Trophoblast cell (in vitro differentiated cells and primary cell): ENCODE results near the gene STRA6.

Source experiments
- DNase-seq, 2 donors: peaks; one replicate each; pipeline ENCODE4 v3.0.0-alpha.2; 2016
- H2AFZ ChIP-seq: 2 replicates; pipeline ENCODE4 v1.6.1; 2013; ENCODE audit warnings: low read length, moderate library complexity, mild to moderate bottlenecking; ENCODE audit not compliant: insufficient read depth, poor library complexity
- H2AK5ac ChIP-seq: 2 replicates; pipeline ENCODE4 v1.6.1; 2013; ENCODE audit warnings: mild to moderate bottlenecking, low read length
- H2BK120ac ChIP-seq: 2 replicates; pipeline ENCODE4 v1.6.1; 2013; ENCODE audit warnings: low read length, mild to moderate bottlenecking, moderate library complexity; ENCODE audit not compliant: insufficient read depth, poor library complexity
- H2BK12ac ChIP-seq: 2 replicates; pipeline ENCODE4 v1.6.1; 2013; ENCODE audit warnings: mild to moderate bottlenecking, low read length, moderate library complexity
- H2BK5ac ChIP-seq: 2 replicates; pipeline ENCODE4 v1.6.1; 2013; ENCODE audit warnings: low read length, low read depth, moderate library complexity, mild to moderate bottlenecking; ENCODE audit not compliant: poor library complexity
- H3K14ac ChIP-seq: 2 replicates; pipeline ENCODE4 v1.6.1; 2013; ENCODE audit warnings: mild to moderate bottlenecking, low read length
- H3K18ac ChIP-seq: 2 replicates; pipeline ENCODE4 v1.6.1; 2013; ENCODE audit warnings: mild to moderate bottlenecking, low read length
- H3K23ac ChIP-seq: 2 replicates; pipeline ENCODE4 v1.6.1; 2013; ENCODE audit warnings: low read length
- H3K27ac ChIP-seq: 2 replicates; pipeline ENCODE4 v1.5.1; 2013; ENCODE audit warnings: low read depth, mild to moderate bottlenecking, inconsistent platforms, low read length, moderate library complexity
- H3K27me3 ChIP-seq: 2 replicates; pipeline ENCODE4 v1.6.1; 2013; ENCODE audit warnings: inconsistent platforms, mild to moderate bottlenecking, low read length, moderate library complexity; ENCODE audit not compliant: insufficient read depth
- H3K36me3 ChIP-seq, 2 experiments: 1 replicate in 1 of 2; 2 replicates in 1 of 2; pipeline ENCODE4 v1.6.1; 2013; ENCODE audit warnings: low read length in 2 of 2, mild to moderate bottlenecking in 2 of 2, moderate library complexity in 1 of 2; ENCODE audit not compliant: insufficient read depth in 2 of 2, control insufficient read depth in 1 of 2
- H3K4ac ChIP-seq: 2 replicates; pipeline ENCODE4 v1.6.1; 2013; ENCODE audit warnings: low read depth, mild to moderate bottlenecking, low read length, moderate library complexity
- H3K4me1 ChIP-seq, 2 experiments: 1 replicate in 1 of 2; 2 replicates in 1 of 2; pipeline ENCODE4 v1.6.1; 2013; ENCODE audit warnings: low read length in 2 of 2, mild to moderate bottlenecking in 2 of 2, moderate library complexity in 1 of 2; ENCODE audit not compliant: insufficient read depth in 2 of 2, control insufficient read depth in 1 of 2
- H3K4me2 ChIP-seq: 2 replicates; pipeline ENCODE4 v1.6.1; 2013; ENCODE audit warnings: inconsistent platforms, mild to moderate bottlenecking, low read length, moderate library complexity
- H3K4me3 ChIP-seq: 2 replicates; pipeline ENCODE4 v1.5.1; 2013; ENCODE audit warnings: mild to moderate bottlenecking, low read depth, low read length, inconsistent platforms
- H3K79me1 ChIP-seq: one replicate; pipeline ENCODE4 v1.6.1; 2013; ENCODE audit warnings: low read length
- H3K79me2 ChIP-seq: 2 replicates; pipeline ENCODE4 v1.6.1; 2013; ENCODE audit warnings: low read length, mild to moderate bottlenecking; ENCODE audit not compliant: control insufficient read depth, insufficient read depth, poor library complexity
- H3K9ac ChIP-seq: 2 replicates; pipeline ENCODE4 v1.6.1; 2013; ENCODE audit warnings: mild to moderate bottlenecking, low read length
- H3K9me3 ChIP-seq: 2 replicates; pipeline ENCODE4 v1.6.1; 2013; ENCODE audit warnings: low read depth, mild to moderate bottlenecking, control low read depth, inconsistent platforms, low read length; ENCODE audit not compliant: insufficient read depth
- H4K12ac ChIP-seq: 2 replicates; pipeline ENCODE4 v1.6.1; 2013; ENCODE audit warnings: low read depth, mild to moderate bottlenecking, low read length, moderate library complexity
- H4K8ac ChIP-seq: 2 replicates; pipeline ENCODE4 v1.6.1; 2013; ENCODE audit warnings: low read depth, mild to moderate bottlenecking, low read length, moderate library complexity
- H4K91ac ChIP-seq: one replicate; pipeline ENCODE4 v1.6.1; 2013; ENCODE audit warnings: low read depth, mild to moderate bottlenecking, low read length, moderate library complexity
- WGBS: extraction: QIAGEN DNeasy Blood & Tissue Kit; methylation state at CpG from one replicate; pipeline ENCODE4 v1.1.7; 2013; ENCODE audit warnings: missing lambda C conversion rate; ENCODE audit not compliant: insufficient read length, insufficient coverage; ENCODE audit errors: extremely low coverage; 5-methylcytosine and 5-hydroxymethylcytosine counted together

STRA6 gene

GRCh38 chr15:74201710-74202420, 722 bp downstream of the STRA6 start:
- no peak overlapping the region for H4K12ac ChIP-seq
- H3K79me1 ChIP-seq: peaks cover 3% of the 10 kb centered on the region
- H2AK5ac ChIP-seq: no peak overlapping the region
- no peak overlapping the region for H3K4me3 ChIP-seq
- H2BK5ac ChIP-seq: no peak overlapping the region
- H3K27me3 ChIP-seq: no peaks in the 10 kb centered on the region
- peak overlapping the region; percentile 12 for H3K27ac ChIP-seq
- peaks cover 30% of the 10 kb centered on the region in 2 experiments for H3K4me1 ChIP-seq
- WGBS: no CpG with 5 or more reads among the region's 7 CpGs
- H4K8ac ChIP-seq: no peak overlapping the region
- DNase-seq: peak in 1 of 2 donors; percentile 36
- peak overlapping the region; percentile 51 for H4K91ac ChIP-seq
- no peak overlapping the region for H3K4ac ChIP-seq
- H3K18ac ChIP-seq: peak overlapping the region; percentile 22
- peak overlapping the region; percentile 16 for H3K14ac ChIP-seq
- H2BK12ac ChIP-seq: no peak overlapping the region
- no peaks in the 10 kb centered on the region for H3K79me2 ChIP-seq
- H3K23ac ChIP-seq: no peak overlapping the region
- no peaks in the 10 kb centered on the region for H3K36me3 ChIP-seq
- peak overlapping the region; percentile 22 for H3K4me2 ChIP-seq
- peak overlapping the region; percentile 41 for H3K9ac ChIP-seq
- no peak overlapping the region for H2AFZ ChIP-seq
- no peaks in the 10 kb centered on the region for H3K9me3 ChIP-seq
- H2BK120ac ChIP-seq: peak overlapping the region; percentile 19

GRCh38 chr15:74200871-74201419, 1.6 kb downstream of the STRA6 start:
- peaks cover 30% of the 10 kb centered on the region in 2 experiments for H3K4me1 ChIP-seq
- WGBS: no CpG with 5 or more reads among the region's 8 CpGs
- peaks cover 3% of the 10 kb centered on the region for H3K79me1 ChIP-seq
- H4K91ac ChIP-seq: peak overlapping the region; percentile 51
- no peak overlapping the region for H2BK5ac ChIP-seq
- peak overlapping the region; percentile 5 for H4K8ac ChIP-seq
- no peak overlapping the region for H3K4me3 ChIP-seq
- H4K12ac ChIP-seq: no peak overlapping the region
- peak overlapping the region; percentile 16 for H3K14ac ChIP-seq
- peak in 1 of 2 donors; percentile 16 for DNase-seq
- no peaks in the 10 kb centered on the region for H3K27me3 ChIP-seq
- H3K4me2 ChIP-seq: peak overlapping the region; percentile 14
- H3K4ac ChIP-seq: no peak overlapping the region
- no peak overlapping the region for H2AK5ac ChIP-seq
- H3K23ac ChIP-seq: no peak overlapping the region
- H2AFZ ChIP-seq: no peak overlapping the region
- no peak overlapping the region for H3K9ac ChIP-seq
- H3K9me3 ChIP-seq: no peaks in the 10 kb centered on the region
- peak overlapping the region; percentile 41 for H3K27ac ChIP-seq
- no peaks in the 10 kb centered on the region for H3K36me3 ChIP-seq
- H2BK12ac ChIP-seq: no peak overlapping the region
- H3K18ac ChIP-seq: no peak overlapping the region
- H3K79me2 ChIP-seq: no peaks in the 10 kb centered on the region
- H2BK120ac ChIP-seq: peak overlapping the region; percentile 56

- H3K18ac ChIP-seq: no peak overlapping the region
- H3K14ac ChIP-seq: no peak overlapping the region
- no peak overlapping the region for H2AK5ac ChIP-seq
- no peaks in the 10 kb centered on the region for H3K36me3 ChIP-seq
- no peak overlapping the region for H4K12ac ChIP-seq
- H3K27ac ChIP-seq: peak overlapping the region; percentile 41
- no peak overlapping the region for H3K4me2 ChIP-seq
- H3K4me3 ChIP-seq: no peak overlapping the region
- peak overlapping the region; percentile 56 for H2BK120ac ChIP-seq
- H2BK5ac ChIP-seq: no peak overlapping the region
- H3K4me1 ChIP-seq: peaks cover 30% of the 10 kb centered on the region in 2 experiments
- H2BK12ac ChIP-seq: no peak overlapping the region
- no peaks in the 10 kb centered on the region for H3K79me2 ChIP-seq
- no CpG with 5 or more reads among the region's 1 CpG for WGBS
- H3K9me3 ChIP-seq: no peaks in the 10 kb centered on the region
- no peak overlapping the region for H2AFZ ChIP-seq
- peaks cover 3% of the 10 kb centered on the region for H3K79me1 ChIP-seq
- H3K9ac ChIP-seq: no peak overlapping the region
- H3K23ac ChIP-seq: no peak overlapping the region
- H4K91ac ChIP-seq: no peak overlapping the region
- no peak overlapping the region for H4K8ac ChIP-seq
- no peak overlapping the region for H3K4ac ChIP-seq
- H3K27me3 ChIP-seq: no peaks in the 10 kb centered on the region
- DNase-seq: peak in 1 of 2 donors; percentile 69
Observed at GRCh38 chr15:74200412-74200815, 2.2 kb downstream of the STRA6 start.

- H3K27ac ChIP-seq: no peak overlapping the region
- H3K4me1 ChIP-seq: peaks cover 30% of the 10 kb centered on the region in 2 experiments
Observed at GRCh38 chr15:74199297-74199652, 3.3 kb downstream of the STRA6 start.

More at GRCh38 chr15:74199297-74199652, 3.3 kb downstream of the STRA6 start:
- Histone ChIP-seq H3K18ac (no peak overlapping the region), H3K4me3 (no peak overlapping the region), H3K4ac (no peak overlapping the region), H3K9me3 (no peaks in the 10 kb centered on the region), H2BK120ac (no peak overlapping the region), H3K14ac (no peak overlapping the region), H3K79me1 (peaks cover 3% of the 10 kb centered on the region), H2AK5ac (no peak overlapping the region), H4K91ac (peak overlapping the region; percentile 11), H3K27me3 (no peaks in the 10 kb centered on the region), H3K79me2 (no peaks in the 10 kb centered on the region), H2AFZ (no peak overlapping the region), H4K8ac (no peak overlapping the region), H3K4me2 (no peak overlapping the region), H3K23ac (no peak overlapping the region), H3K9ac (no peak overlapping the region), H4K12ac (no peak overlapping the region), H2BK5ac (no peak overlapping the region), H3K36me3 (no peaks in the 10 kb centered on the region), H2BK12ac (no peak overlapping the region)
- no CpG with 5 or more reads among the region's 6 CpGs for WGBS
- DNase-seq: no peak
